Panc1 (cell line): ENCODE data around the gene IFNL3. TPM values are rescaled to one million over a fixed set of nuclear protein-coding genes. Genes with fewer than 3 reads are reported as not detected.
A peak's percentile ranks its signal among the peaks of the same experiment; 100 is the strongest.
"Not testable (repeated sequence)": the region's sequence is repeated elsewhere in the genome, so short reads cannot be mapped to it uniquely, and the experiment has no call there.

Experiments used
- ATAC-seq: fragments of 200-7000 bp; cut with Tn5 transposase; 2 replicates; pipeline ENCODE4 v1.9.1; 2020; ENCODE audit warnings: mild to moderate bottlenecking, moderate library complexity
- BruUV-seq: library from RNA; stranded (reverse); fragments of 400-500 nt; replicated peaks from 2 replicates; lab custom pipeline; 2021; lab: Mats Ljungman, UMichigan
- CTCF ChIA-PET: fragments of 300-600 bp; sonication (Branson Sonifier 250); formaldehyde crosslinking; loops from one replicate; lab custom pipeline; 2022; ENCODE audit warnings: antibody characterized with exemption; lab: Charles Lee
- POLR2A ChIA-PET: fragments of 300-600 bp; sonication (Branson Sonifier 250); formaldehyde crosslinking; loops from one replicate; lab custom pipeline; 2022; ENCODE audit warnings: antibody characterized with exemption; lab: Charles Lee
- DNase-seq: peaks from one replicate; pipeline ENCODE4 v3.0.0-alpha.2; 2010; ENCODE audit warnings: low read depth, low spot score
- H3K27ac ChIP-seq: 2 replicates; pipeline ENCODE4 v1.5.1; 2011; ENCODE audit warnings: mild to moderate bottlenecking, low read length, inconsistent platforms
- H3K27me3 ChIP-seq: fragments of 200-500 bp; sonication (Bioruptor generic); 2 replicates; pipeline ENCODE4 v1.6.0; 2014; ENCODE audit warnings: low read length, inconsistent platforms; ENCODE audit not compliant: control insufficient read depth, insufficient read depth
- H3K36me3 ChIP-seq: fragments of 200-500 bp; sonication (Bioruptor generic); 2 replicates; pipeline ENCODE4 v1.5.1; 2014; ENCODE audit warnings: inconsistent platforms, mild to moderate bottlenecking, low read length, moderate library complexity; ENCODE audit not compliant: control insufficient read depth, insufficient read depth
- H3K4me1 ChIP-seq: 2 replicates; pipeline ENCODE4 v1.5.1; 2011; ENCODE audit warnings: inconsistent platforms, mild to moderate bottlenecking, low read length, moderate library complexity; ENCODE audit not compliant: control insufficient read depth, insufficient read depth
- H3K4me3 ChIP-seq, 2 experiments: 2 replicates each; pipeline ENCODE4 v1.5.1; 2011 to 2012; ENCODE audit warnings: low read depth in 2 of 2, low read length in 2 of 2, mild to moderate bottlenecking in 2 of 2, inconsistent platforms in 1 of 2, moderate library complexity in 1 of 2
- H3K9me3 ChIP-seq: fragments of 200-500 bp; sonication (Bioruptor generic); 2 replicates; pipeline ENCODE4 v1.5.1; 2014; ENCODE audit warnings: low read depth, mild to moderate bottlenecking, inconsistent platforms, low read length, moderate library complexity; ENCODE audit not compliant: control insufficient read depth, insufficient read depth
- POLR2AphosphoS5 ChIP-seq: IDR thresholded peaks from 2 replicates; pipeline ENCODE4 v1.6.1; 2012; ENCODE audit warnings: mild to moderate bottlenecking, low read depth, low read length, moderate library complexity
- SIN3A ChIP-seq: IDR thresholded peaks from 2 replicates; pipeline ENCODE4 v1.6.1; 2012; ENCODE audit warnings: low read depth, mild to moderate bottlenecking, low read length, moderate library complexity, borderline replicate concordance; ENCODE audit not compliant: insufficient read depth
- TCF7L2 ChIP-seq: IDR thresholded peaks from 2 replicates; pipeline ENCODE4 v1.6.1; 2011; ENCODE audit warnings: mild to moderate bottlenecking, low read depth, low read length, inconsistent platforms
- in situ Hi-C: cut with HindIII; loops from 2 replicates; pipeline ENCODE4 v1.10.0; 2016; ENCODE audit warnings: low sequenced_read_pairs, low pct_unique_long_range_greater_than_20kb
- intact Hi-C: fragments of 100-400 bp; cut with micrococcal nuclease; formaldehyde crosslinking; loops from one replicate; pipeline ENCODE4 v1.10.0; 2022; ENCODE audit not compliant: unreplicated experiment
- total RNA-seq: library from RNA; stranded (reverse); gene quantifications from one replicate; pipeline ENCODE4 v1.2.1, GENCODE V29; 2021; ENCODE audit not compliant: unreplicated experiment
- TF ChIP-seq, protein P1 (sequence below), 2 experiments: IDR thresholded peaks; 2 replicates each; pipeline ENCODE4 v1.6.1; 2011 to 2012; ENCODE audit warnings: low read depth in 2 of 2, control low read depth in 1 of 2, low read length in 1 of 2, mild to moderate bottlenecking in 1 of 2, moderate library complexity in 1 of 2; ENCODE audit not compliant: insufficient read depth in 1 of 2
- TF ChIP-seq, protein P2 (sequence below): fragments of 450-650 bp; IDR thresholded peaks from 2 replicates; pipeline ENCODE4 v1.5.1; 2017; ENCODE audit warnings: mild to moderate bottlenecking

The IFNL3 gene
- total RNA-seq, 1 experiment from 2014 or later = not detected

DNA sequence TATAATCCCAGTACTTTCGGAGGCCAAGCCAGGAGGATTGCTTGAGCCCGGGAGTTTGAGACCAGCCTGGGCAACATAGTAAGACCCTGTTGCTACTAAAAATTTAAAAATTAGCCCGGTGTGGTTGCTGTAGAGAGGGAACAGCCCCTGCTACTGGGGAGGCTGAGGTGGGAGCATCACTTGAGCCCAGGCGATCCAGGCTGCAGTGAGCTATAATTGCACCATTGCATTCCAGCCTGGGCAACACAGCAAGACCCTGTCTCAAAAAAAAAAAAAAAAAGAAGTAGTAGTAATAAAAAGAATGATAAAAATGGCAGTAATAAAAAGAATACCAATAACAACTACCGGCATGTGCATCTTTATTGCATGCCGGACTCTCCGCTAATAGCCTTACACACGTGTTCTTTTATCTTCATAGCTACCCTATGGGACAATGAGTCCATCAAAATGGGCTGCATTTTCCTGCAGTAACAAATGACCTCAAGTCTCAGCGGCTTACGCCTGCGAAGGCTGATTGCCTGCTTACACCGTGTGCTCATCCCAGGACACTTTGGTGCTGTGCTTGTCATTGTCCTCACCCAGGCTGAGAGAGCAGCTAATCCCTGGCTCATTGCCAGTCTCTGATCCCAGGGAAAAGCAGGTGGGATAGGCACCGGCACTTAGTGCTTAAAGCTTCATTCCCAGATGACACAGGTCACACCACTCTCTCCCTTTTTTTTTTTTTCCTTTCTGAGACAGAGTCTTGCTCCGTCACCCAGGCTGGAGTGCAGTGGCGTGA lies 26.4 kb downstream of the IFNL3 start:
- intact Hi-C loops = no loop called here
- Histone ChIP-seq H3K4me1 (no peaks in the 10 kb centered on the region), H3K9me3 (peaks cover 4% of the 10 kb centered on the region; the same call in 1 of the 2 replicates), H3K4me3 (no peak overlapping the region), H3K36me3 (no peaks in the 10 kb centered on the region), H3K27me3 (peaks cover 10% of the 10 kb centered on the region), H3K27ac (no peak overlapping the region)
- TF ChIP-seq, protein P1, sequence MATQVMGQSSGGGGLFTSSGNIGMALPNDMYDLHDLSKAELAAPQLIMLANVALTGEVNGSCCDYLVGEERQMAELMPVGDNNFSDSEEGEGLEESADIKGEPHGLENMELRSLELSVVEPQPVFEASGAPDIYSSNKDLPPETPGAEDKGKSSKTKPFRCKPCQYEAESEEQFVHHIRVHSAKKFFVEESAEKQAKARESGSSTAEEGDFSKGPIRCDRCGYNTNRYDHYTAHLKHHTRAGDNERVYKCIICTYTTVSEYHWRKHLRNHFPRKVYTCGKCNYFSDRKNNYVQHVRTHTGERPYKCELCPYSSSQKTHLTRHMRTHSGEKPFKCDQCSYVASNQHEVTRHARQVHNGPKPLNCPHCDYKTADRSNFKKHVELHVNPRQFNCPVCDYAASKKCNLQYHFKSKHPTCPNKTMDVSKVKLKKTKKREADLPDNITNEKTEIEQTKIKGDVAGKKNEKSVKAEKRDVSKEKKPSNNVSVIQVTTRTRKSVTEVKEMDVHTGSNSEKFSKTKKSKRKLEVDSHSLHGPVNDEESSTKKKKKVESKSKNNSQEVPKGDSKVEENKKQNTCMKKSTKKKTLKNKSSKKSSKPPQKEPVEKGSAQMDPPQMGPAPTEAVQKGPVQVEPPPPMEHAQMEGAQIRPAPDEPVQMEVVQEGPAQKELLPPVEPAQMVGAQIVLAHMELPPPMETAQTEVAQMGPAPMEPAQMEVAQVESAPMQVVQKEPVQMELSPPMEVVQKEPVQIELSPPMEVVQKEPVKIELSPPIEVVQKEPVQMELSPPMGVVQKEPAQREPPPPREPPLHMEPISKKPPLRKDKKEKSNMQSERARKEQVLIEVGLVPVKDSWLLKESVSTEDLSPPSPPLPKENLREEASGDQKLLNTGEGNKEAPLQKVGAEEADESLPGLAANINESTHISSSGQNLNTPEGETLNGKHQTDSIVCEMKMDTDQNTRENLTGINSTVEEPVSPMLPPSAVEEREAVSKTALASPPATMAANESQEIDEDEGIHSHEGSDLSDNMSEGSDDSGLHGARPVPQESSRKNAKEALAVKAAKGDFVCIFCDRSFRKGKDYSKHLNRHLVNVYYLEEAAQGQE (IDR thresholded peaks at IDR 0.05; ENCODE audit: insufficient read depth in 1 of 2, low read depth in 2 of 2, low read length in 1 of 2) = no peak; a peak in 1 of 4 replicates
- TF ChIP-seq TCF7L2 = no peak
- no peak for TF ChIP-seq POLR2AphosphoS5
- TF ChIP-seq, protein P2, sequence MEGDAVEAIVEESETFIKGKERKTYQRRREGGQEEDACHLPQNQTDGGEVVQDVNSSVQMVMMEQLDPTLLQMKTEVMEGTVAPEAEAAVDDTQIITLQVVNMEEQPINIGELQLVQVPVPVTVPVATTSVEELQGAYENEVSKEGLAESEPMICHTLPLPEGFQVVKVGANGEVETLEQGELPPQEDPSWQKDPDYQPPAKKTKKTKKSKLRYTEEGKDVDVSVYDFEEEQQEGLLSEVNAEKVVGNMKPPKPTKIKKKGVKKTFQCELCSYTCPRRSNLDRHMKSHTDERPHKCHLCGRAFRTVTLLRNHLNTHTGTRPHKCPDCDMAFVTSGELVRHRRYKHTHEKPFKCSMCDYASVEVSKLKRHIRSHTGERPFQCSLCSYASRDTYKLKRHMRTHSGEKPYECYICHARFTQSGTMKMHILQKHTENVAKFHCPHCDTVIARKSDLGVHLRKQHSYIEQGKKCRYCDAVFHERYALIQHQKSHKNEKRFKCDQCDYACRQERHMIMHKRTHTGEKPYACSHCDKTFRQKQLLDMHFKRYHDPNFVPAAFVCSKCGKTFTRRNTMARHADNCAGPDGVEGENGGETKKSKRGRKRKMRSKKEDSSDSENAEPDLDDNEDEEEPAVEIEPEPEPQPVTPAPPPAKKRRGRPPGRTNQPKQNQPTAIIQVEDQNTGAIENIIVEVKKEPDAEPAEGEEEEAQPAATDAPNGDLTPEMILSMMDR = no peak
- TF ChIP-seq SIN3A = no peak
- no peak for DNase-seq
- ChIA-PET CTCF (interaction anchor here (0.5 to 1.2 kb wide), 12 partner anchors 12 to 1087 kb away, joined by 3 to 6 read pairs (median 4); partner anchors contain the start of genes GMFG and RPS16), POLR2A (interaction anchor here (0.5 to 0.7 kb wide), 4 partner anchors 210 to 1064 kb away, joined by 4 to 9 read pairs (median 5); no protein-coding TSS in a partner anchor)
- 0 out of 2 replicates have a peak, but pooled peaks have one; percentile 8 for ATAC-seq
- in situ Hi-C loops = loop anchor here (5.0 kb wide), 3 partner anchors 34 to 559 kb away; partner anchors contain the start of genes LEUTX and SAMD4B
- no TSS peak for BruUV-seq

DNA sequence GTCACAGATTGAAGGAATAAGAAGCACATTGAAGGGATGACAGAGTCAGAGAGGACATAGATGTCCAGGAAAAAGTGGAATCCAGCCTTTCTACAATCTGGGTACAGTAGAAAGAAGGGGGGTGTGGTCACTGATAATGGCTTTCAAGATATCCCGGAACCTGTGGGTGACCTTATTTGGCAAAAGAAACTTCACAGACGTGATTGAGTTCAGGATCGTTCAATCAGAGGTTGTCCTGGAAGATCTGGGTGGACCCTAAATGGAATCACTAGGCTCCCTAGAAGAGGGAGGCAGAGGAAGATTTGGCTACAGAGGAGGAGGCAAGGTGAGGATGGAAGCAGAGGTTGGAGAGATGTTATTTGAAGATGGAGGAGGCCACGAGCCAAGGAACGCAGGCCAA lies 27.7 kb downstream of the IFNL3 start:
- ChIA-PET CTCF (interaction anchor here (0.6 to 1.5 kb wide), 3 partner anchors 8 to 77 kb away, joined by 3 to 6 read pairs (median 3); no protein-coding TSS in a partner anchor), POLR2A (interaction anchor here (0.6 to 0.7 kb wide), 2 partner anchors 54 to 96 kb away, joined by 4 to 11 read pairs; no protein-coding TSS in a partner anchor)
- in situ Hi-C loops = loop anchor here (5.0 kb wide), 3 partner anchors 35 to 560 kb away; partner anchors contain the start of genes LEUTX and SAMD4B
- H3K4me3 ChIP-seq = no peak overlapping the region
- no peaks in the 10 kb centered on the region for H3K36me3 ChIP-seq
- peaks cover 10% of the 10 kb centered on the region for H3K27me3 ChIP-seq
- TF ChIP-seq, protein P2 = no peak
- no peak for TF ChIP-seq SIN3A
- TF ChIP-seq, protein P1 (IDR thresholded peaks at IDR 0.05; ENCODE audit: insufficient read depth in 1 of 2, low read depth in 2 of 2, low read length in 1 of 2) = no peak
- TF ChIP-seq TCF7L2 = no peak
- TF ChIP-seq POLR2AphosphoS5 = no peak
- H3K9me3 ChIP-seq = peaks cover 4% of the 10 kb centered on the region; the same call in 1 of the 2 replicates
- no peak for ATAC-seq
- DNase-seq = no peak
- no peaks in the 10 kb centered on the region for H3K4me1 ChIP-seq
- BruUV-seq = no TSS peak
- intact Hi-C loops = no loop called here
- no peak overlapping the region for H3K27ac ChIP-seq

DNA sequence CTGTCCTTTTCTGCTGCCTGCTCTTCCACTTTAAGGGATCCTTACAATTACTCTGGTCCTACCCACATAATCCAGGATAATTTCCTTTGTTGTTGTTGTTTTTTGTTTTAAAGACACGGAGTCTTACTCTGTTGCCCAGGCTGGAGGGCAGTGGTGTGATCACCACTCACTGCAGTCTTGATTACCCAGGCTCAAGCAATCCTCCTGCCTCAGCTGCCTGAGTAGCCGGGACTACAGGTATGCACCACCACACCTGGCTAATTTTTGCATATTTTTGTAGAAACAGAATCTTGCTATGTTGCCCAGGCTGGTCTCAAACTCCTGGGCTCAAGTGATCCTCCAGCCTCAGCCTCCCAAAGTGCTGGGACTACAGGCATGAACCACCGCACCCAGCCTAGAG lies 29.5 kb downstream of the IFNL3 start:
- H3K4me3 ChIP-seq, ATAC-seq, H3K4me1 ChIP-seq, H3K9me3 ChIP-seq, H3K27me3 ChIP-seq, BruUV-seq, DNase-seq, intact Hi-C loops, H3K36me3 ChIP-seq, H3K27ac ChIP-seq: not testable (repeated sequence)
- CTCF ChIA-PET = interaction anchor here (0.6 to 5.5 kb wide), 3 partner anchors 10 to 113 kb away, joined by 3 to 78 read pairs (median 4); no protein-coding TSS in a partner anchor
- in situ Hi-C loops = loop anchor here (5.0 kb wide), 3 partner anchors 37 to 562 kb away; partner anchors contain the start of genes LEUTX and SAMD4B
- POLR2A ChIA-PET = interaction anchor here (1.2 kb wide), 1 partner anchor 16 kb away, joined by 4 read pairs; no protein-coding TSS in a partner anchor
